NCI-H1417 treated with DMSO at 0.1 percent for 48 hours (cell line): ENCODE data around the gene ACHE.
A peak's percentile ranks its signal among the peaks of the same experiment; 100 is the strongest.
"Not testable (repeated sequence)": the region's sequence is repeated elsewhere in the genome, so short reads cannot be mapped to it uniquely, and the experiment has no call there.

Experiments
- DNase-seq: peaks from one replicate; lab custom pipeline; 2025; lab: John Stamatoyannopoulos, UW

Gene ACHE

DNA sequence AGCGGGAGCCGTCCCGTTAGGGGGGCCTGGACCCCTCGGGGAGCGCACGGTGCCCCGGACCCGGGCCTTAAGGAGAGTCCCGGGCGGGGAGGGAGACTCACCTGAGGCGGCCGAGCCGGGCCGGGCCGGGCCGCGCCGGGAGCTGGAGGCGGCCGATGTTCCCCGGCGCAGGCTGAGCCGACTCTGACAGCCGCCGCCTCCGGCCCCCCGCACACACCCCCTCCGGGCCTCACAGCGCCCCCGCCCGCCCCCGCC, at the start of gene ACHE:
Gene ACHE, minus strand, starts transcription at position 188 of the 255 bp plus-strand sequence. CDS start 1,656 bp downstream, outside the sequence.
- no peak for DNase-seq

GRCh38 chr7:100944138-100944537, 48.5 kb upstream of the ACHE start:
- no peak for DNase-seq

GRCh38 chr7:100943693-100944092, 48.0 kb upstream of the ACHE start:
- no peak for DNase-seq

GRCh38 chr7:100942045-100942774, 46.5 kb upstream of the ACHE start:
- peak; percentile 36 for DNase-seq

GRCh38 chr7:100936167-100936566, 40.5 kb upstream of the ACHE start:
- DNase-seq: not testable (repeated sequence)

DNA sequence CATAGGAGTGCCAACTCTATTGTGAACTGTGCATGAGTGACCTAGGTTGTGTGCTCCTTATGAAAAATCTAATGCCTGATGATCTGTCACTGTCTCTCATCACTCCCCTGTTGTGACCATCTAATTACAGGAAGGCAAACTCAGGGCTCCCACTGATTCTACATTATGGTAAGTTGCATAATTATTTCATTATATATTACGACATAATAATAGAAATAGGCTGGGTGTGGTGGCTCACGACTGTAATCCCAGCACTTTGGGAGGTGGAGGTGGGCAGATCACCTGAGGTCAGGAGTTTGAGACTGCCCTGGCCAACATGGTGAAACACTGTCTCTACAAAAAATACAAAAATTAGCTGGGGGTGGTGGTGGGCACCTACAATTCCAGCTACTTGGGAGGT, 39.7 kb upstream of the ACHE start:
- DNase-seq: not testable (repeated sequence)

DNA sequence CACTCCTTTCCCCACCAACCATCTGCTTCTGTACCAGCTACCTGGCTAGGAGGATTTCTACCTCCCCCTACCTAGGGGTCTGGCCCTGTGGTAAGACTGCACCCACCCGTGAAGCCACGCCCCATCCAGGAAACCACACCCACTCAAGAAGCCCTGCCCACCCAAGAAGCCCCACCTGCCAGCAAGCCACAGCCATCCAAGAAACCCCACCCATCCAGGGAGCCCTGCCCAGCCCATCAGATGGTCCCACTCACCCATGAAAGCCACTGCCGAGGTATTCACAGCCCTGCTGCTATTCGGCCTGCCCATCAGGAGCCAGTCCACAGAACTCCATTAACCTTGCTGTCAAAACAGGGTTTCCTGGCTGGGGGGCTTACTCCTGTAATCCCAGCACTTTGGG, 38.0 kb upstream of the ACHE start:
- DNase-seq: no peak

DNA sequence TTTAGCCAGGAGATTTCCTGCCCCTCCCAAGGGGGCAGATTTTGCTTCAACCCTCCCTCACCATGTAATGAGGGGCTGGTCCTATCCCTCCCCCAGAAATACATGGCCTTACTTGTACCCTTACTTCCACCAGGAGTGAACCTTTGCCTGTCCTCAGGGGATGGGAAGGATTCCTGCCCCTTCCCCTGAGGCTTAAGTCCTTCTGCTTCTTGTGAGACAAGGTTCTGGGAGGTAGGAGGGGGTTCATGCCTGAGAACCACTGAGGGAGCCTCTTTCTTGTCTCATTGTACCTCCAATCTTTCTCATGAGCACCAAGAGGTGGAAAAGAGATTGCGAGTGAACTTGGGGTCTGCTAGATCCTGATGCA, 34.1 kb upstream of the ACHE start:
- DNase-seq: no peak

DNA sequence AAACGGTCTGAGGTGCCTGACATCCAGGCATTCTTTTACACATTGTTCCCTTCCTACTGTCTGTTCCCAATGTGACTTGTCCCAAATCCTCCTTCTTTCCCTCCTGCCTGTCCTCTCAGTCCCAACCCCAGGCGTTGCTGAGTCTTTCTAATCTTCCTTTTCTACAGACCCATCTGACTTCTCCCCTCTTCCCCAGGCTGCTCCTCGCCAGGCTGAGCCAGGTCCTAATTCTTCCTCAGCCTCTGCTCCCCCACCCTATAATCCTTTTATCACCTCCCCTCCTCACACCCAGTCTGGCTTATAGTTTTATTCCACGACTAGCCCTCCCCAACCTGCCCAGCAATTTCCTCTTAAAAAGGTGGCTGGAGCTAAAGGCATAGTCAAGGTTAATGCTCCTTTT, 27.9 kb upstream of the ACHE start:
- not testable (repeated sequence) for DNase-seq

DNA sequence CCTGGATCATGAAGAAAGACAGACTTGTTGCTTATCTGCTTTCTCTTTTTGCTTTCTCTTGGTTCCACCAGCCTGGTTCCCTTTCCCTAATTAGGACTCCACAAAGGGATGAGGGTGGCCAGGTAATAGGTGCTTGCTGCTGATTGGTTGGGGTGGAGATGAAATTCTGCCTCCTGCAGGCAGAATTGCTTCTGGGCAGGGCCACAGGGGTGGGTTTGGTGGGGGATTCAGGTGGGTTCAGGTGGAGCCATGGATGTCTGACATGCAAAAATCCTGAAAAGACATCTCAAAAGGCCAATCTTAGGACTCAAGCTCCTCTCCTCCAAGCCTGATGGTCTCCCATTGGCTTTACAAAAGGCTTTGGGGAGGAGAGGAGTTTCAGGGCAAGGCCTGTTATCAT, 25.4 kb upstream of the ACHE start:
- no peak for DNase-seq

GRCh38 chr7:100919779-100920437, 24.2 kb upstream of the ACHE start:
- not testable (repeated sequence) for DNase-seq

- not testable (repeated sequence) for DNase-seq
Measured at GRCh38 chr7:100919335-100919734, 23.6 kb upstream of the ACHE start.

GRCh38 chr7:100914879-100915447, 19.3 kb upstream of the ACHE start:
- no peak for DNase-seq

GRCh38 chr7:100914208-100914878, 18.7 kb upstream of the ACHE start:
- no peak for DNase-seq

DNA sequence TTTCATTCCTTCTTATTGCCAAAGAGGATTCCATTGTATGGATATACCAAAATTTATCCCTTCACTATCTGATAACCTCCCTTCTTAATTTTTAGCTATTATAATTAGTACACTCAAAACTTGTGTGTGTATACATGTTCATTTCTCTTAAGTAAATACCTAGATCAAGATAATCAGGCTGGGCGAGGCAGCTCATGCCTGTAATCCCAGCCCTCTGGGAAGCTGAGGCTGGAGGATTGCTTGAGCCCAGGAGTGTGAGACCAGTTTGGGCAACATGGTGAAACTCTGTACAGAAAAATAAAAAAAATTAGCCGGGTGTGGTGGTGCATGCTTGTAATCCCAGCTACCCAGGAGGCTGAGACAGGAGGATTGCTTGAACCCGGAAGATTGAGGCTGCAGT, 15.8 kb upstream of the ACHE start:
- DNase-seq: no peak

- not testable (repeated sequence) for DNase-seq
Measured at GRCh38 chr7:100910443-100910842, 14.8 kb upstream of the ACHE start.

- DNase-seq: no peak
Measured at GRCh38 chr7:100908512-100908911, 12.8 kb upstream of the ACHE start.

DNA sequence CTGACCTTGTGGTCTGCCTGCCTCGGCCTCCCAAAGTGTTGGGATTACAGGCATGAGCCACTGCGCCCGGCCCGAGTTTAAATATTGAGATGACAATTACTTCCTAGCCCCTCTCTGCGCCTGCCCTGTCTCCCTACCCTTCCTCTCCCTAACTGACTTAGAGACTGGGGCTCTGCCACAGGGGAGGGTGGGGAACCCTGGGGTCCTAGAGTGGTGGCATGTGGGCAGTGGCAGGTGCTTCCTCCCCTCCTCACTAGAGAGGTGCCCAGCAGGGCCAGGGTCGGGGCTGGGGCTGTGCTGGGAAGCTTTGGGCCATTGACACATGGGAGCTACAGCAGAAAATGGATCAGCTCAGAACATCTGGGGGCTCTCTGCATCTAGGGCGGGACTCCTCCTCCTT, 7.0 kb upstream of the ACHE start:
- DNase-seq: no peak

- no peak for DNase-seq
Measured at GRCh38 chr7:100901921-100902332, 6.2 kb upstream of the ACHE start.

DNA sequence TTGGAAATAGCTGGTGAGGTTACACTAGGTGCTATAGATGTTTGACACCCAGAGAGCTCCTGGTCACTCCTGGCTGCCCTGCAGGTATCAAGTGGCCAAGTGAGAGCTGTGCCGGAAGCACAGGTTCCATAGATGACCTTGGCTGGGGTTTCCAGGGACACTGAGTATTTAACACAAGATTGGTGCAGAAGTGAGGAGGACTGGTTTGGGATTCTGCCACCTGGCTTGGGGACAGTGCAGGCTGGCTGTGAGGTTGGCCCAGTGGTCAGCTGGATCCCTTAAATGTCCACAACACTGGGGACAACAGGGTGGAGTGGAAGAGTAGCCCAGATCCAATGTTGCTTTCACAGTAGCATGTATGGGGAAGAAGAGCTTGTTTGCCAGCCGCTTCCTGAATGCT, 5.3 kb upstream of the ACHE start:
- DNase-seq: no peak

DNA sequence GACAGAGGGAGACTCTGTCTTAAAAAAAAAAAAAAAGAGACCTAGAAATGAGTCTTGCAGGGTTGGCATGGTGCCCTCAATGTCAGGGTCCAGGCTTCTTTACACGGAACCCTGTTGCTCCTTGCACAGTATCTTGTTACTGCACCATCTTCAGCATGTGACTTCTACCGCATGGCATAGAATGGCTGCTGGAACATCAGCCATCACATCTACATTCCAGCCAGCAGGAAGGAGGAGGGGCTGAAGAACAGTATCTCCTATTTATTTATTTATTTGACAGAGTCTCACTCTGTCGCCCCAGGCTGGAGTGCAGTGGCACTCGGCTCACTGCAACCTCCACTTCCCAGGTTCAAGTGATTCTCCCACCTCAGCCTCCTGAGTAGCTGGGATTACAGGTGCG, 3.7 kb upstream of the ACHE start:
- DNase-seq: no peak

DNA sequence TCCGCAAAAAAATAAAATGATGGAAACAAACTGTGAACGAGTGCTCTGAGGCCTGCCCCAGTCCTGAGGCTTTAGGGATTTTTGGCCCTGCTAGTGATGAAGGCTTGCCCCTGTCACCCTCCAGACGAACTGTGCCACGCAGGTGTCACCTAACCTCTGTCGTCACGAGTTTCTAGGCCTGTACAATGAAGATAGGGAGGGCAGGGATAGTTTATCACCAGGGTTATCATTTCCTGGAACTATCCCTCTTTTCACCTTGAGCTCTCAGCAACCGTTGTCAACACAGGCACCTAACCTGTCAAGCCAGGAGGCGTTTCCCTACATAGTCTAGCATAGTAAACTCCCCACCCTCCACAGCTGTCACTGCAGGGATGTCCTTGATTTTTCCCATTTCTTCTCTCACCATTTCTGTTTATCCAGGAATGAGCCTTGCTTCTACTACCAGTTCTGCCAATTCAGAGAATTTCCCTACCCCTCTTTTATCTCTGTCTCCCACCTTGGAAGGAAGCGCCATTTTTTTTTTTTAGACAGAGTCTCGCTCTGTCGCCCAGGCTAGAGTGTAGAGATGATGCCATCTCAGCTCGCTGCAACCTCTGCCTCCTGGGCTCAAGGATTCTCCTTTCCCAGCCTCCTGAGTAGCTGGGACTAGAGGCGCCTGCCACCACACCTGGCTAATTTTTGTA, 2.2 kb upstream of the ACHE start:
- DNase-seq: no peak
